ENCODE results near the gene ZAP70. TPM values are rescaled to one million over a fixed set of nuclear protein-coding genes. Genes with fewer than 3 reads are reported as not detected.

Gene ZAP70
- total RNA-seq, 1 donor from 2014 or later, result 2.8 TPM

- Mint-ChIP-seq H3K27ac (ENCODE audit: unreplicated experiment) (no peak overlapping the region), H3K36me3 (ENCODE audit: low read depth) (no peaks in the 10 kb centered on the region), H3K27me3 (ENCODE audit: low read depth) (no peaks in the 10 kb centered on the region), H3K4me3 (no peak overlapping the region), H3K4me1 (peaks cover 9% of the 10 kb centered on the region), H3K9me3 (no peaks in the 10 kb centered on the region)
- no peak for DNase-seq (ENCODE audit: low read depth, low spot score)
- no peak for TF ChIP-seq CTCF (conservative IDR thresholded peaks at IDR 0.05)
Observed at GRCh38 chr2:97706112-97706511, 7.3 kb upstream of the ZAP70 start.

- no peaks in the 10 kb centered on the region for H3K36me3 Mint-ChIP-seq (ENCODE audit: low read depth)
- DNase-seq (ENCODE audit: low read depth, low spot score), result no peak
- no peak for TF ChIP-seq CTCF (conservative IDR thresholded peaks at IDR 0.05)
Observed at GRCh38 chr2:97706708-97707345, 6.5 kb upstream of the ZAP70 start.

GRCh38 chr2:97707362-97708047, 5.9 kb upstream of the ZAP70 start:
- H3K36me3 Mint-ChIP-seq (ENCODE audit: low read depth), result no peaks in the 10 kb centered on the region
- no peaks in the 10 kb centered on the region for H3K27me3 Mint-ChIP-seq (ENCODE audit: low read depth)
- H3K4me1 Mint-ChIP-seq, result peaks cover 9% of the 10 kb centered on the region
- H3K4me3 Mint-ChIP-seq, result no peak overlapping the region
- DNase-seq (ENCODE audit: low read depth, low spot score), result no peak
- no peaks in the 10 kb centered on the region for H3K9me3 Mint-ChIP-seq
- H3K27ac Mint-ChIP-seq (ENCODE audit: unreplicated experiment), result no peak overlapping the region
- no peak for TF ChIP-seq CTCF (conservative IDR thresholded peaks at IDR 0.05)

More at GRCh38 chr2:97706708-97707345, 6.5 kb upstream of the ZAP70 start:
- Mint-ChIP-seq H3K4me3 (no peak overlapping the region), H3K27me3 (ENCODE audit: low read depth) (no peaks in the 10 kb centered on the region), H3K27ac (ENCODE audit: unreplicated experiment) (no peak overlapping the region), H3K9me3 (no peaks in the 10 kb centered on the region), H3K4me1 (peaks cover 9% of the 10 kb centered on the region)

GRCh38 chr2:97708048-97708380, 5.4 kb upstream of the ZAP70 start:
- Mint-ChIP-seq H3K4me3 (no peak overlapping the region), H3K27ac (ENCODE audit: unreplicated experiment) (no peak overlapping the region), H3K9me3 (no peaks in the 10 kb centered on the region), H3K4me1 (peaks cover 9% of the 10 kb centered on the region), H3K27me3 (ENCODE audit: low read depth) (no peaks in the 10 kb centered on the region), H3K36me3 (ENCODE audit: low read depth) (no peaks in the 10 kb centered on the region)
- TF ChIP-seq CTCF (conservative IDR thresholded peaks at IDR 0.05), result no peak
- DNase-seq (ENCODE audit: low read depth, low spot score), result no peak

- H3K36me3 Mint-ChIP-seq (ENCODE audit: low read depth), result no peaks in the 10 kb centered on the region
- no peak overlapping the region for H3K27ac Mint-ChIP-seq (ENCODE audit: unreplicated experiment)
- H3K9me3 Mint-ChIP-seq, result no peaks in the 10 kb centered on the region
- TF ChIP-seq CTCF (conservative IDR thresholded peaks at IDR 0.05), result no peak
- H3K4me1 Mint-ChIP-seq, result peaks cover 9% of the 10 kb centered on the region
- no peak overlapping the region for H3K4me3 Mint-ChIP-seq
- no peaks in the 10 kb centered on the region for H3K27me3 Mint-ChIP-seq (ENCODE audit: low read depth)
- DNase-seq (ENCODE audit: low read depth, low spot score), result no peak
Observed at GRCh38 chr2:97708608-97709007, 4.8 kb upstream of the ZAP70 start.

All from neural crest cell (in vitro differentiated cells).